ENCODE data around the gene PGS1.

DNA sequence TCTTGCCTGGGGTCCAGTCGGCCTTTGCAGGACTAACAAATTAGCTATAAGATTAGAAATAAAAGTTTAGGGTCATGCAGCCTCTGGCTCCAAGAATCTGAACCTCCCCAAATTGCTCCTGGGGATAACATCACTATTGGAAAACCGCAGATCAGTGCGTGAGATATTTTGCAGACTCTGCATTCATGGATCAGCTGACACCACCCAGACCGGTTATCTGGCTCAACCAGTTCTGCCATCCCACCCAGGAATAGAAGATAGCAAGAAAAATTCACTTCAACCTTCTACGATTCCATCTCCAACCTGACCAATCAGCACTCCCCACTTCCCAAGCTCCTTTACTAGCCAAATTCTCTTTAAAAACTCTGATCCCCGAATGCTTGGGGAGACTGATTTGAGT is 4.3 kb upstream of the PGS1 start:
- TF ChIP-seq, protein P1, sequence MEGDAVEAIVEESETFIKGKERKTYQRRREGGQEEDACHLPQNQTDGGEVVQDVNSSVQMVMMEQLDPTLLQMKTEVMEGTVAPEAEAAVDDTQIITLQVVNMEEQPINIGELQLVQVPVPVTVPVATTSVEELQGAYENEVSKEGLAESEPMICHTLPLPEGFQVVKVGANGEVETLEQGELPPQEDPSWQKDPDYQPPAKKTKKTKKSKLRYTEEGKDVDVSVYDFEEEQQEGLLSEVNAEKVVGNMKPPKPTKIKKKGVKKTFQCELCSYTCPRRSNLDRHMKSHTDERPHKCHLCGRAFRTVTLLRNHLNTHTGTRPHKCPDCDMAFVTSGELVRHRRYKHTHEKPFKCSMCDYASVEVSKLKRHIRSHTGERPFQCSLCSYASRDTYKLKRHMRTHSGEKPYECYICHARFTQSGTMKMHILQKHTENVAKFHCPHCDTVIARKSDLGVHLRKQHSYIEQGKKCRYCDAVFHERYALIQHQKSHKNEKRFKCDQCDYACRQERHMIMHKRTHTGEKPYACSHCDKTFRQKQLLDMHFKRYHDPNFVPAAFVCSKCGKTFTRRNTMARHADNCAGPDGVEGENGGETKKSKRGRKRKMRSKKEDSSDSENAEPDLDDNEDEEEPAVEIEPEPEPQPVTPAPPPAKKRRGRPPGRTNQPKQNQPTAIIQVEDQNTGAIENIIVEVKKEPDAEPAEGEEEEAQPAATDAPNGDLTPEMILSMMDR (IDR thresholded peaks at IDR 0.05) = no peak
- no peak for TF ChIP-seq POLR2AphosphoS5 (IDR thresholded peaks at IDR 0.05)

Measured in esophagus muscularis mucosa (tissue), 3 donors.